Activated T-cell treated with anti-CD3 and anti-CD28 coated beads, Interleukin-2, amount 50 U/mL, for 72 hours (primary cell): ENCODE data around the gene ALDH3A1. TPM values are rescaled to one million over a fixed set of nuclear protein-coding genes. Genes with fewer than 3 reads are reported as not detected.

Experiments
- ATAC-seq, 2 donors: fragments of 150-1000 bp; cut with Tn5 transposase; replicated peaks in 1 of 2; 2 replicates each; pipeline ENCODE4 v1.10.0; 2021; ENCODE audit warnings: moderate library complexity in 2 of 2, mild to moderate bottlenecking in 1 of 2
- DNase-seq, 2 donors: peaks; one replicate each; pipeline ENCODE4 v3.0.0; 2021 to 2022; ENCODE audit warnings: mixed read lengths in 1 of 2
- H3K27ac Mint-ChIP-seq: one replicate; pipeline ENCODE4 v1.8.0; 2022; ENCODE audit warnings: mild to moderate bottlenecking, moderate library complexity, mixed read lengths
- H3K27me3 Mint-ChIP-seq: one replicate; pipeline ENCODE4 v1.8.0; 2022; ENCODE audit warnings: low read depth, mixed read lengths
- H3K36me3 Mint-ChIP-seq, 2 donors: one replicate each; pipeline ENCODE4 v1.8.0; 2022; ENCODE audit warnings: mixed read lengths in 2 of 2, mild to moderate bottlenecking in 1 of 2; ENCODE audit not compliant: insufficient read depth in 2 of 2
- H3K4me1 Mint-ChIP-seq: one replicate; pipeline ENCODE4 v1.8.0; 2022; ENCODE audit warnings: low read depth, mixed read lengths
- H3K4me3 Mint-ChIP-seq, 2 donors: one replicate each; pipeline ENCODE4 v1.8.0; 2022; ENCODE audit warnings: mild to moderate bottlenecking in 2 of 2, mixed read lengths in 2 of 2, moderate library complexity in 2 of 2
- H3K9me3 Mint-ChIP-seq, 2 donors: one replicate each; pipeline ENCODE4 v1.8.0; 2022; ENCODE audit warnings: mixed read lengths in 2 of 2
- total RNA-seq, 2 donors: library from RNA; stranded (reverse); gene quantifications; one replicate each; pipeline ENCODE4 v1.2.3, GENCODE V29; 2022

Gene ALDH3A1
- total RNA-seq, 2 donors from 2014 or later, result 0.34 TPM; not detected in 1

DNA sequence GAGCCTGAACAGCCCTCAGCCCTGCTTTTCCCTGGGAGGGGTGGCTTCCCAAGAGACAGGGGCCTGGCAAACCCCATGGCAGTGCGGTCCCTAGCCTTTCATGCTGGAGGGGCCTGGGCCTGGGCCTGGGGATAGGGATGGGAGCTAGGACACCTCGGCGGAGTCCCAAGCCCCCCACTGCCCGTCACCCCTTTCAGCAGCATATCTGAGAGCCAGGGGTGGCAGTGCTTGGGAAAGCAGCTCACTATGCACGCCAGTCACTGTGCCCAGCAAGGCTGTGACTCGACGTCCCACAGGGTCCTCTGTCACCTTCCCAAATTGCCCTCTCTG lies 31.1 kb downstream of the ALDH3A1 start:
- no peak for DNase-seq
- no peaks in the 10 kb centered on the region for H3K4me1 Mint-ChIP-seq
- no peak overlapping the region for H3K27ac Mint-ChIP-seq
- no peaks in the 10 kb centered on the region for H3K9me3 Mint-ChIP-seq
- no peaks in the 10 kb centered on the region for H3K27me3 Mint-ChIP-seq
- no peak overlapping the region for H3K4me3 Mint-ChIP-seq
- H3K36me3 Mint-ChIP-seq, result no peaks in the 10 kb centered on the region
- ATAC-seq, result no peak

DNA sequence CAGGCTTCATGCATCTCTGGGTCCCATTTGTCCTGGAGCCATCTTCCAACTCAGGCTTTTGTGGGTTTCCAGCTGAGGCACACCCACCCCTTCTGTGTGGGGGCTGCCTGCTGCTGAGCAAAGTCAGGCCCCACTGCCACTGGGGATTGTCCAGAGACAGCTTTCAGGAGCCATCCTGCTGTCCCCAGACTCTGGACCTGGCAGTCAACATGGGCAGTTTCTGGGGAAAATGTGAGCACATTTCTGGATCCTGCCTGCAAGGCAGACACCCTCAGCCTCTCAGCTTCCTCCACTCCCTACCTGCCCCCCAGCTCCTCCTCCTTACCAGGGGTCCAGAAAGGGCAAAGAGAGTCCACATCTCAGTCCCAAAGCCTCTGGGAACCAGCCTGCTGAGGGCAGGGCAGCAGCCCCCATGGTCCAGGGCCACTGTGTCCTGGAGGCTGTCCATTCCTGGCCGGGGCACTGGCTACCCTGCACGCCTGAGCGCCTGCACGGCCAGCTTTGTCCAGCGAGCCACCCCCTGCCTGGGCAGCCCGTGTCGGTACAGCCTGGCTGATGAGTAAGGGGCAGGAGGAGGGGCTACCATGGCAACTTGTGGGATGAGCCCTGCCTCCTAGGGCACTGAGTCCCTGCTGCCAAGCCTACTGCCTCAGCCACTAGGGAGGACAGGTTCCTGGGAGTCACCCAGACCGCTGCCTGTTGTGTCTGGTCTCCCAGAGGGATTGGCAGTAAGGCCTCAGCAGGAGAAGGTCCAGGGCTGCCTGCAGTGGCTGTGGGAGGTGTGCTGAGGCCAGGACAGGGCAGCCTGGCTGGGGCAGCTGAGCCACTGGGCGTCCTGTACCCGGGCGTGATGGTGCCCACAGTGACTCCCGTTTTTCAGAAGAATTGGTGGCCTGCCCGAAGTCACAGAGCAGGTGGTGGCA lies 31.7 kb downstream of the ALDH3A1 start, which contains the start of gene SLC47A2:
Gene SLC47A2 (minus strand): TSS at position 477 of the 923 bp plus-strand sequence. CDS start 29 bp downstream, at position 448.
- Mint-ChIP-seq H3K36me3 (no peaks in the 10 kb centered on the region), H3K27me3 (no peaks in the 10 kb centered on the region), H3K9me3 (no peaks in the 10 kb centered on the region), H3K27ac (no peak within 1 kb of the TSS), H3K4me1 (no peaks in the 10 kb centered on the region), H3K4me3 (no peak within 1 kb of the TSS)
- DNase-seq, result no peak
- ATAC-seq, result no peak

DNA sequence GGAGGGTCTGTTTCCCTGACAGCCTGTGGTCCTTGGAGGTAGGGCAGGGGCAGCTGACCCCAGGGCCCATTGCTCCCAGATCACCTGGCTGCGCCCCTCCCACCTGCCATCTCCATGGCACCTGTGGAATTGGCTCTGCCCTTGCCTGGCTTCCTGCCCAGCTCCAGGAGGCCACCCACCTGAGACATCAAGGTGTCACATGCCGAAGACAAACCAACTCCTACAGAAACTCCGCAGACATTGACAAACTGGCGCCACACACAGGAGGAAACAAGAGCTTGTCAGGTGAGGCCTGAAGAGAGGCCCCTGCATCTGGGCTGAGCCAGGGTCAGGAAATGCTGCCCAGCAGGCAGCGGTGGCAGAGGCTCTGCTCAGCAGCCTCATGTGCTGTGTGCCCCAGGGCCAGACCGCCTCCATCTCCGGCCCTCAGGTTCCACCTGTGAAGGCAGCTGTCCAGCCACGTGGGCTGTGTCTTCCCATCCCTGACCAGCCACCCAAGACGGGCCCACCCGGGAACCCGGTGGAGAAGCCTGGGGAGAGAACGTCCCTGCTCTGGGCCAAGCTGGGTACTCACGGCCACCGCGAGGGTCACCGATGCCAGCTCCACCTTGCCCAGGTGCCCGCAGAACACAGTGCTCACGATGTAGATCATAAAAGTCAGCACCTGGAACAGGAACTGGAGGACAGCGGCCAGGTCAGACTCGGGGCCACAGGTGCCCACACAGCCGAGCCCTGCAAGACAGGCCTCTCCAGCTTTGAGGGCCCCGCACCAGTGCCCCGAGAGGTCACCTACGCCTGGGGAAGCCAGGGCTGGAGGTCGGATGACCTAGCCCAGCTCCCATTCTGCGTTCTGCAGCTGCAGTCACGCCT lies 33.3 kb downstream of the ALDH3A1 start:
- H3K4me3 Mint-ChIP-seq, result no peak overlapping the region
- H3K4me1 Mint-ChIP-seq, result no peaks in the 10 kb centered on the region
- H3K27ac Mint-ChIP-seq, result no peak overlapping the region
- no peak for DNase-seq
- no peaks in the 10 kb centered on the region for H3K27me3 Mint-ChIP-seq
- H3K9me3 Mint-ChIP-seq, result no peaks in the 10 kb centered on the region
- no peak for ATAC-seq
- H3K36me3 Mint-ChIP-seq, result no peaks in the 10 kb centered on the region

DNA sequence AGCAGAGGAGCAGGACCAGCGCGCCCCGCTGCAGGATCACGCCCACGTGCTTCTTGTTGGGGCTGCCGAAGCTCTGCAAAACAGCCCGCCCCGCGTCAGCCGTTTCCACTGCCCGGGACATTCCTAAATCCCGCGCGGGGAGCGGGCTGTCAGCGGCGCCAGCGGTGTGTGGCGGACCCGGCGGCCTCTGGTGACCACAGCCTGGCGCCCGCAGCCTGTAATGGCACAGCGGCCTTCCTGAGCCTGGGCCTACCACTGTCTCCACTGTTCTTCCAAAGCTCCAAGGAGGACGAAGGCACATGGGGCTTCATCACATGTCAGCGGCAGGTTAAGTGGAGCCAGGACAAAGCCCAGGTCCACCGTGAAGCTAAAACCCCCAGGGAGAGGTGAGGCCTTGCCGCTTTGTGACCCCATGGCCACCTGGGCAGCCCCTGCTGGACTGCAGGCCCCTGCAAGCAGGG lies 34.2 kb downstream of the ALDH3A1 start:
- H3K36me3 Mint-ChIP-seq, result no peaks in the 10 kb centered on the region

DNA sequence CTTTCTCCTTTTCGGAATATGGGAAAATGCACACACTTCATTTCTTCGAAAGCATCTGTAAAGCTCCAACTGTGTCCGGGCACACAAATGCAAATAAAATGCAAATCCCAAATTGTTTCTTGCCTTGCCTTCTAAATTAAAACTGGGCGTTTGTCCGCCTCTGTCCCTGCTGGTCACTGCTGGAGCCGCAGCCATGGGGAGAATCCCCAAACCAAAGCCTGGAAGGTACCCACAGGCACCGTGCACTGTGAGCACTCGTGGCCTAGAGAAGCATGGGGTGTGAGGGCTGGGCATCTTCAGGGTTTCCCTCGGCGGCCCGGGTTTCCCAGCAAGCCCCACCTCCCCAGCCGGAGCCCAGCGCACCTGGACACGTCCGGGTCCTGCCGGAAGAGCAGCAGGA lies 34.6 kb downstream of the ALDH3A1 start:
- DNase-seq (no peak), ATAC-seq (no peak)
- Mint-ChIP-seq H3K9me3 (no peaks in the 10 kb centered on the region), H3K27ac (no peak overlapping the region), H3K27me3 (no peaks in the 10 kb centered on the region), H3K4me1 (no peaks in the 10 kb centered on the region), H3K36me3 (no peaks in the 10 kb centered on the region), H3K4me3 (no peak overlapping the region)

More for the DNA sequence above, 34.2 kb downstream of the ALDH3A1 start:
- ATAC-seq (no peak), DNase-seq (no peak)
- H3K4me1 Mint-ChIP-seq, result no peaks in the 10 kb centered on the region
- no peaks in the 10 kb centered on the region for H3K27me3 Mint-ChIP-seq
- no peak overlapping the region for H3K4me3 Mint-ChIP-seq
- no peak overlapping the region for H3K27ac Mint-ChIP-seq
- no peaks in the 10 kb centered on the region for H3K9me3 Mint-ChIP-seq

DNA sequence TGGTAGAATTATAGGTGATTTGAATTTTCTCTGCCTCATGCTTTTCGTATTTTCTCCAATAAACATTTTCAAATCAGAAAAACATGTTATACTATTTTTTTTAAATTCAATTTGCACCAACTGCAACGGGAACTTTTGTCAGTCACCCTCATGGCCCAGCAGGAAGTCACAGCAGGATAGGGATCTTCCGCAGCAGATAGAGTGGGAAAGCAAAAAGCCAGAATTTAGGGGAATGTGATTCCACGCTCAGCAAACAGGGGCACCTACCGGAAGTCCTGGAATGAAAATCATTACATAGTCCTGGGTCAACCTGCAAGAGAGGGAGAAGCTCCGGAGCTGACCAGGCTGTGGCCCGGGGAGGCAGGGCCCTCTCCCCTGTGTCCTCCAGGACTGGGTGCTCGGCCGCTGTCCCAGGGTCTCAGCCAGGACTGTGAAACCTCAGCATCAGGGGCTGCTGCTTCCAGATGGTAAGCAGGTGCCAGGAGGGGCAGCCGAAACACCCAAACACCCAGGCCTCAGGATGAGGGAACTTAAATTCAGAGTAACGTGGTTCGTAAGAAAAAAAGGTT lies 35.6 kb downstream of the ALDH3A1 start:
- H3K9me3 Mint-ChIP-seq, result no peaks in the 10 kb centered on the region
- no peaks in the 10 kb centered on the region for H3K27me3 Mint-ChIP-seq
- H3K36me3 Mint-ChIP-seq, result no peaks in the 10 kb centered on the region
- no peak for ATAC-seq
- no peak overlapping the region for H3K27ac Mint-ChIP-seq
- DNase-seq, result no peak
- H3K4me1 Mint-ChIP-seq, result no peaks in the 10 kb centered on the region
- no peak overlapping the region for H3K4me3 Mint-ChIP-seq

DNA sequence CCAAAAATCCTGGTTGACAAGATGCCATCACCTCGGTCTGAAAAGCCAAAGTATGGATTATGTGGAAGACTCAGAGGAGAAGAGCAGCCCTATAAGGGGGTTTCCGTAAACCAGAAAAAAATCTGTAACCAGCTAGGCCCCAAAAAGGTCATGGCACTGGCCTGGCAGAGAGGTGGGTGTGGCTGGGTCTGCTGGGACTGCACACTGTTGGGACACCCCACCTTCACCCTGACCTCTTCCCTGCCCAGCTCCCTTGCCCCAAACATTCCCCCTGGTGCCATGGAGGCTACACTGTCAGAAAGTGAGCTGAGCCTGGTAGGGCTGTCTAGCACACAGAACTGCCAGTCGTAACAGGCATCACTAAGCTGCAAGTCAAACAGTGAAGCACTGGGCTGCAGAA lies 38.3 kb downstream of the ALDH3A1 start:
- Mint-ChIP-seq H3K36me3 (no peaks in the 10 kb centered on the region), H3K9me3 (no peaks in the 10 kb centered on the region), H3K27ac (no peak overlapping the region), H3K4me3 (no peak overlapping the region), H3K27me3 (no peaks in the 10 kb centered on the region), H3K4me1 (no peaks in the 10 kb centered on the region)
- ATAC-seq, result no peak
- DNase-seq, result no peak

DNA sequence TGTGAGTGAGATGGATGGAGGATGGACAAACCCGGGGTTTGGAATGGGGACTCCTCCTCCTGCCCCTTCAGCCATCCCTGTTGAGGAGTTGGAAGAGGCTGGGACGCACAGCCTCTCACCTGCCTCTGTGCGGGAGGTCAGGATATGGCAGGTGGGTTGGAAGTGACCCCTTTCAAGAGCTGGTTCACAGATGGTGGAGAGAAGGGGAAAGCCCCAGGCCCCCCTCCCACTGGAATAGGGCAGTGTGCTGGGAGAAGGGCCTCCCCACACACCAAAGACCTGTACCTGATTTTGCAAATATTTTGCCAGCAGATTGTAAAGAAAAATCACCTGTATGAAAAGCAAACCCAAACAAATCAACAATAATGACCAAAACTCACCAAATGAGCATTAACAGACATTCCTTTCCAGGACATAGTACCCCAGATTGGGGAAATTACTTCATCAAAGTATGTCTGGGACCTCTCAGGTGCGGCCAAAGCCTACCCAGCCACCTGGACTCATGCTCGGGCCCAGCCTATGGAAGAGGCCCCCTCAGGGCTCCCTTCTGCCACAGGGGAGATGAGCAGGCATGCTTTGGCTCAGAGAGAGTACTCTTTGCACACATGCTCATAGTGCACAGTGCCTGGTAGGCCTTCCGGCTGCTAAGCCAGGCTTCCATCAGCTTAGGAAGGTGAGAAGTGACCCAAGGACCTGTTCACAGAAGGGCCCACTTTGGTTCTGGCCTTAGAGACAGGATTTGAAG lies 39.5 kb downstream of the ALDH3A1 start:
- DNase-seq, result no peak
- no peak overlapping the region for H3K4me3 Mint-ChIP-seq
- no peaks in the 10 kb centered on the region for H3K36me3 Mint-ChIP-seq
- ATAC-seq, result no peak
- no peaks in the 10 kb centered on the region for H3K4me1 Mint-ChIP-seq
- no peaks in the 10 kb centered on the region for H3K9me3 Mint-ChIP-seq
- H3K27me3 Mint-ChIP-seq, result no peaks in the 10 kb centered on the region
- H3K27ac Mint-ChIP-seq, result no peak overlapping the region

DNA sequence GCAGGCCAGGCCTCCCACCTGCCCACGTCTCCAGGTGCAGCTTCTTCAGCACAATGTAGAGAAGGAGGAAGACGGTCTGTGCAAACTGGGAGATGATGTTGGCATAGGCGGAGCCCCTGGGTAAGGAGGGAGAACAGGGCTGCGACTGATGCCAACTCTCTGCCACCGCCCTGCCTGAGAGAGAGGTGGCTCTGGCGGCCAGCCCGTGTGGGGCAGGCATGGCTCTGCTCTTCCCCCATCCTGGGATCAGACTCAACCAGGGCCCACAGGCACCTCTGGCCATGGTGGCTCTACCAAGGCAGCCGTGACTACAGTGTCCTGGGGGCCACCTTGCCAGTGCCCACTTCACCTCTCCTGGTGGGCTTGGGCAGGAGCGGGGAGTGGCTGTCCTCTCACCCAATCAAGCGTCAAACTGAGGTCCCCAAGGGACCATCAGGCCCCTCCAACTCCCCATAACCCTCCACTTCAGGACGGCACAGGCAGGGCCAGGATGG lies 40.3 kb downstream of the ALDH3A1 start:
- DNase-seq, result no peak
- Mint-ChIP-seq H3K4me1 (no peaks in the 10 kb centered on the region), H3K27ac (no peak overlapping the region), H3K27me3 (no peaks in the 10 kb centered on the region), H3K4me3 (no peak overlapping the region), H3K9me3 (no peaks in the 10 kb centered on the region), H3K36me3 (no peaks in the 10 kb centered on the region)
- ATAC-seq, result no peak

DNA sequence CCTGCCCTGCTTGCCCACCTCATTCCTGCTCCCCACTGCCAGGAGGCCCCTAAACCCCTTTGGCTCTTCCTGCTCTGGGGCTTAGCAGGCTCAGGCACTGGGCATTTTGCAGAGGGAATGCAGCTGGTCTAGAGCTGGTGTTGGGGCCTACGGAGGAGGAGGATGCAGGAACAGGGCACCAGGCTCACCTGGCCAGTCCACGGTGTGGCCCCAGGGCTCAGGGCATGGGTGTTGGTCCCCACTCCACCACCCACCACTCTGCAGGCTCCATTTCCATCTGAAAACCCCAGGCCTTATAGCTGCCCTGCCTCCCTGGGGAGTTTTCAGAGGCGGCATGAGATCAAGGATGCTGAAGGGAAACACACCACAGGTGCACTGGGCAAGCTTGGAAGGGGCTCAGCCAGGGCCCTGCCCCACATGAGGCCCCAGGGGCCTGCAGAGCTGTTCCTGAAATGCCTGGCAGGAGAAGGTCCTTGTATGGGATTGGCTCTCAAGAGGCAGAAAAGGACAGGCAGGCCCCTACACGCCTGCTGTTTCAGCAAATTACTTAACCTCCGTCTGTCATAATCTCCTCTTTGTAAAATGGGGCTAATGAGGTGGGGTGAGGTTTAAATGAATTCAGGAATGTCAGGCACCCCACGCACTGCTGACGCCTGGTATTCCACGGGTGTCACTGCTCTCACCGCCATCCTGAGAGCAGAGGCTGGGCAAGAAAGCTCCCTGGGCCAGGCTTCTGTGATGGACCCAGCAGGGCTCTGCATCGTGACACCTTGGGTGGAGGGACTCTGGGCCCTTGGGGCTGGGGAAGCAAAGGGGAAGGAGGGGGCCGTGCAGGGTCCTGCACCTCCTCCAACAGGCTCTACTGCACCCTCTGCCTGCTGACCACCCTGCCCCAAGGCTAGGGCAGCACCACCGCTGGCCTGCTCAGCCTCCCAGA lies 41.0 kb downstream of the ALDH3A1 start:
- Mint-ChIP-seq H3K9me3 (no peaks in the 10 kb centered on the region), H3K27ac (no peak overlapping the region), H3K36me3 (no peaks in the 10 kb centered on the region), H3K4me3 (no peak overlapping the region), H3K4me1 (no peaks in the 10 kb centered on the region), H3K27me3 (no peaks in the 10 kb centered on the region)
- ATAC-seq (no peak), DNase-seq (no peak)

DNA sequence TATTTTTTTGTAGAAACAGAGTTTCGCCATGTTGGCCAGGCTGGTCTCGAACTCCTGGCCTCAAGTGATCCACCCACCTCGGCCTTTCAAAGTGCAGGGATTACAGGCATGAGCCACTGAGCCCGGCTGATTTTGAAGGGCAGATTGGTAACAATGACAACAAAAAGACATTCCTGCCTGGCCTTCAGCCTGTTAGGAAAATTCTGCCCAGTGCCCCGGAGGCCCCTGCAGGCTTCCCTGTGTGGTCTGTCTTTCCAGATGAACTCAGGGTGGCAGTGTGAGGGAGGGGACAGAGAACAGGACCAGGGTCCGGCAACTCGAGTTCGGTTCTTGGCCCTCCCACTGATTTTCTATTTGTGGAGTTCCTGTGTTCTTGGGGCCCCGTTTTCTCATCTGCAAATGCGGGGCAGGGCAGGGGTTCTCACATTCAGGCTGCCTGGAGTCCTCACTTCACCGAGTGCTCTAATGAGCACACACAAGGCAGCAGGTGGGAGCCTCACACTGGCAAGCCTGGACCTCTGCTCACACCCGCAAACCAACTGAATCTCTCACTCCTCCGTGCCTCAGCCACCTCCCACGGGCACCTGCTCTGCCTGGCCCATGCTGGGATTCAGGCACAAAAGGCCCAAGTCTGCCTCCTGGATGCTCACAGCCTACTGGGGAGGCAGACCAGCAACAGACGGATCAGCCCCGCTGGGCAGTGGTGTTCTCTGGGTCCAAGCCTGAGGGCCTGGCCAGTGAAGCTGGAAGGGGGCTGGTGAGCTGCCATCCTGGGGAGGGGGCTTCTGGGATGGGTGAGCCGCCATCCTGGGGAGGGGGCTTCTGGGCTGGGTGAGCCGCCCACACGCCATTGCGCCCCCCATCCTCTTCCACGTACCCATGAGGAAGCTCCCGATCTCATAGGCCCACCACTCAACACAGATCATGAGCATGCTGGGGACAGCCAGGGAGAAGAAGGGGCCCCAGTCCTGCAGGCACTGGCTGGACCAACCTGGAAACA lies 42.0 kb downstream of the ALDH3A1 start:
- Mint-ChIP-seq H3K36me3 (no peaks in the 10 kb centered on the region), H3K9me3 (no peaks in the 10 kb centered on the region), H3K27me3 (no peaks in the 10 kb centered on the region), H3K27ac (no peak overlapping the region), H3K4me3 (no peak overlapping the region), H3K4me1 (no peaks in the 10 kb centered on the region)
- ATAC-seq (no peak), DNase-seq (no peak)
